ENCODE data around the gene CFAP91.

GRCh38 chr3:119702530-119703527, at the start of gene CFAP91:
- TF ChIP-seq CTCF (IDR thresholded peaks at IDR 0.05) (no peak), EZH2 (IDR thresholded peaks at IDR 0.05; ENCODE audit: borderline replicate concordance, insufficient read depth, low read depth, low read length, poor library complexity, severe bottlenecking) (no peak)
